Anterior cingulate cortex (tissue), 58 donors: Measurements from ENCODE around the gene HRK.

ENCODE experiments used
- DNase-seq, 58 donors: peaks; one replicate each; lab custom pipeline; 2025; lab: John Stamatoyannopoulos, UW

The HRK gene

GRCh38 chr12:116881325-116881876 is at the start of gene HRK:
Gene HRK (minus strand): TSS chr12:116881441. CDS start chr12:116881307, 134 bp downstream.
- peak in 2 of 58 donors; percentile 38 to 53 for DNase-seq

- no peak for DNase-seq
Observed at GRCh38 chr12:116929885-116930284, 48.6 kb upstream of the HRK start.

GRCh38 chr12:116928504-116928903 is 47.3 kb upstream of the HRK start:
- no peak for DNase-seq

- DNase-seq: peak in 1 of 58 donors; percentile 1
Observed at GRCh38 chr12:116927244-116927940, 46.2 kb upstream of the HRK start.

- no peak for DNase-seq
Observed at GRCh38 chr12:116926283-116927243, 45.3 kb upstream of the HRK start.

- no peak for DNase-seq
Observed at GRCh38 chr12:116924558-116925453, 43.6 kb upstream of the HRK start.

- no peak for DNase-seq
Observed at GRCh38 chr12:116922194-116922897, 41.1 kb upstream of the HRK start.

GRCh38 chr12:116920939-116921338 is 39.7 kb upstream of the HRK start:
- no peak for DNase-seq

- DNase-seq: no peak
Observed at GRCh38 chr12:116919706-116920485, 38.7 kb upstream of the HRK start.

GRCh38 chr12:116919247-116919661 is 38.0 kb upstream of the HRK start:
- no peak for DNase-seq

GRCh38 chr12:116918464-116918863 is 37.2 kb upstream of the HRK start:
- no peak for DNase-seq

- DNase-seq: no peak
Observed at GRCh38 chr12:116916714-116917114, 35.5 kb upstream of the HRK start.

GRCh38 chr12:116916122-116916521 is 34.9 kb upstream of the HRK start:
- DNase-seq: no peak

- no peak for DNase-seq
Observed at GRCh38 chr12:116915326-116915725, 34.1 kb upstream of the HRK start.

GRCh38 chr12:116910645-116911451 is 29.6 kb upstream of the HRK start, which contains the start of gene FBXW8:
Gene FBXW8 (plus strand): TSS chr12:116910950. CDS start chr12:116911038, 88 bp downstream.
- DNase-seq: peak in 55 of 58 donors; percentile 1 to 65 (median 36)

GRCh38 chr12:116910280-116910644 is 29.0 kb upstream of the HRK start:
- DNase-seq: no peak

- DNase-seq: no peak
Observed at GRCh38 chr12:116906285-116906684, 25.0 kb upstream of the HRK start.

GRCh38 chr12:116903818-116904217 is 22.6 kb upstream of the HRK start:
- no peak for DNase-seq
